ENCODE results near the gene SST.
"Not testable (repeated sequence)": the region's sequence is repeated elsewhere in the genome, so short reads cannot be mapped to it uniquely, and the experiment has no call there.

SST gene

DNA sequence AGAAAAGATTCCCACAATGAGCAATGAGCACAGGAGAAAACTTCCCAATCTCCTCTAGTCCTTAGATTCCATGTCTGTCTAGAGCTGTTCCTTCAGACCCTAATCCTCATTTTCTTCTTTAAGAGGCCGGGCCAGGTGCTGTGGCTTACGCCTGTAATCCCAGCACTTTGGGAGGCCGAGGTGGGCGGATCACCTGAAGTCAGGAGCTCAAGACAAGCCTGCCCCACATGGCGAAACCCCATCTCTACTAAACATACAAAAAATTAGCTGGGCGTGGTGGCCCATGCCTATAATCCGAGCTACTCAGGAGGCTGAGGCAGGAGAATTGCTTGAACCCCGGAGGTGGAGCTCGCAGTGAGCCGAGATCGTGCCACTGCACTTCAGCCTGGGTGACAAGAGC is 11.6 kb upstream of the SST start:
- not testable (repeated sequence) for DNase-seq

DNA sequence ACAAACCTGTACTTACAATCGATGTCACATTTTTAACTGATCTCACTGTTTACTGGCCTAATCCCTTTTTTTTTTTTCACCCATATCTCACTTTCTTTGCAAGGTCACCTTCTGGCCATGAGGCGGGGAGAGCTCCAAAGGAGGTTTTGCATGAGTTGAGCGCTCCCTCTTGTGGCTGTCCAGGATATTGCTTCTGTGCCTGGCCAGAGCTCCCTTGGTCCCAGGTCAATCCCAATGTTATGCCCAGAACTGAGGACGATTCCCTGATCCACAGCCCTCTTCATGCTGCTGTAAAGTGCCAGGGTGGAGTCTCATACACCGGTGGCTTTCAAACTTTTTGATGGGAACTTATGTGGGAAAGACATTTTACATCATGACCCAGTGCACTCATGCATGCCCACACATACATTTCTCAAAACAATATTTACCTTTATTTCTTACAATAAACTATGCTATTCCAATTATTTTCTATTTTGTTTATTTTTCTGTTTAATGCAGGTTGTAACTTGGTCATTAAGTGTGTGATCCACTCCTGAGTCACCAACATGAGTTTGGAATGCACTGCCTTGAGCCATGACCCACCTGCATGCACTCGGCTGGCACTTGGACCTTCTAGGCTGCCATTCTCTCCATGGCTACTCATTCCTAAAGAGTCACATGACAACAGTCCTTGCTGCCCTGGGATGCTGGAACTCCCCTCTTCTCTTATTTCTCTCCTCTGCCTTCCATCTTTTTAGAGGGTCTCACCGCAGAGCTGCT is 9.6 kb upstream of the SST start:
- peak; percentile 12 for DNase-seq

GRCh38 chr3:187678726-187679268 is 8.6 kb upstream of the SST start:
- no peak for DNase-seq

- no peak for DNase-seq
These were observed 7.4 kb upstream of the SST start for GRCh38 chr3:187677604-187678003.

DNA sequence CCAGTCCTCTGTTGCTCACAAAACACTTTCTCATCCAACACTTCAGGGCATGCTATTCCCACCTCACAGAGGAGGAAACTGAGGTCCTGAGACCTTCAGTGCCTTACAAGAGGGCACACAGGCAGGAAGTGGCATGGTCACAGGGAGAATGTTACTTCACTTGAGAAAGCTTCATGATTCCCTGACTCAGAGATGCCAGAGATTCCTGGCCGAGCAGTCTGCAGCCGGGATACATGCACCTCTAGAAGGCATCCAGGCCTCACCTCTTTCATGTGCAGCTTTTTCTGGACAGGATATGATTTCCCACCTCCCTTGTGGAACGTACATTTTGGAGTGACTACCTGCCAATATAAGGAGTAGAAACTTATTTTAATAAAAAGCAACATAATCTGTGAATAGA is 2.8 kb upstream of the SST start:
- DNase-seq, result no peak

- no peak for DNase-seq
These were observed 2.7 kb downstream of the SST start for GRCh38 chr3:187667526-187667925.

DNA sequence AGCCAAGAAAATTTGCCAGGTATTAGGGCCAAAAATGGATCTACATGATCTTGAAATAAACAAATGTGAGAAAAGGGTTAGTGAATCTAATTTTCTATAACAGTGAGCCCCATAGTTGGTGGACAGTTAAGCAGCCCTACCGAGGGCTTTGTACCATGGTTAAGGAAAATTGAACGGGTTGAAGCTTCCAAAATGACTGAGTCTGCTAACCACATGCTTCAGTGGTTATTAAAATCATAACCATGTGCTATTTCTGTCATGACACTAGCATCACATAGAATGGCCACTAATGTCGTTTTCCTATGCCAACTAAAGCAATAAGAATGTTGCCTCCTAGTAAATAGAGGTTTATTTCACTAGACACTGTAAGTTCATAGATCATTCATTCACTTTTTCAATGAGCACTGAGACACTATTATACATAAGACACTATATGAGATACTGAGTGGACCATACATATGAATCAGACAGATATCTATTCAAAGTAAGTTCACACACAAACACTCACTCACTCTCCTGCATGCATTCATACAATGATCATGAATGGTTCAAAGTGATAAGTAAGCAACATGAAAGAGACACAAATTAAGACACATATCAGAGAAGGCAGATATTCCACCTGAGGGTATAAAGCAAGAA is 4.3 kb downstream of the SST start:
- DNase-seq, result no peak

GRCh38 chr3:187665010-187665409 is 5.2 kb downstream of the SST start:
- no peak for DNase-seq

GRCh38 chr3:187662848-187663409 is 7.3 kb downstream of the SST start:
- DNase-seq, result no peak

DNA sequence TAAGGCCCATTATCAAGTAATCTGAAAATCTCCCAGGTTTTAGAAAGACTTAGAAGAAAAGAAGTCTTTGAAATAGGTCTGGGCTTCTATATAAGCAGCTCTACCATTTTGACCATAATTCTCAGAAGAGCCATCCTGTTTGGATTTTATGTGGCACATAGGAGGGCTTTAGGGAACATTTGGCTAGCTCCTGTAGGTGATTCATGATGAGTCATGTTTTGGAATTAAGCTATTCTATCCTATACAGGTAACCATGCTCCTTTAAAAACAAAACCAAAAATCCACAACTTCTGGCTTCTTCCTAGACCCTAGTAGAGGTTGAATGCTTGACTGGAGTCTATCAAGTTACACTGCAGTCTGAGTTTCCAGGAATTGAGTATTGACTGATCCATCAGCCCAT is 8.9 kb downstream of the SST start:
- no peak for DNase-seq

GRCh38 chr3:187651282-187651681 is 18.9 kb downstream of the SST start:
- no peak for DNase-seq

DNA sequence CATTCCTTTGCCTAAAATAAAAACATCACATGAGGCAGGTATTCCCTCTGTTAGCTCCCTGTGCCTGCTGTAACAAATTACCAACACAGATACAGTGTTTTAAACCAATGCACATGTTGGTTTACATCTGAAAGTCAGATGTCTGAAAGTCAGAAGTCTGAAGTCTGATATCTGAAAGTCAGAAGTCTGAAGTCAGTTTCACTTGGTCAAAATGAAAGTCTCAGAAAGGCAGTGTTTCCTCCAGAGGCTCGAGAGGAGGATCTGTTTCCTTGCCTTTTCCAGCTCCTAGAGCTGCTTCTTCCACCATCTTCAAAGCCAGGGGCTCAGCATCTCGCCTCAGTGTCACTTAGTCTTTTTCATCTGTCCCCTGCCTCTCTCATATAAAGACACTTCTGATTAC is 22.0 kb downstream of the SST start:
- DNase-seq, result no peak

- no peak for DNase-seq
These were observed 23.1 kb downstream of the SST start for GRCh38 chr3:187646906-187647660.

- DNase-seq, result not testable (repeated sequence)
These were observed 24.8 kb downstream of the SST start for GRCh38 chr3:187645379-187645778.

DNA sequence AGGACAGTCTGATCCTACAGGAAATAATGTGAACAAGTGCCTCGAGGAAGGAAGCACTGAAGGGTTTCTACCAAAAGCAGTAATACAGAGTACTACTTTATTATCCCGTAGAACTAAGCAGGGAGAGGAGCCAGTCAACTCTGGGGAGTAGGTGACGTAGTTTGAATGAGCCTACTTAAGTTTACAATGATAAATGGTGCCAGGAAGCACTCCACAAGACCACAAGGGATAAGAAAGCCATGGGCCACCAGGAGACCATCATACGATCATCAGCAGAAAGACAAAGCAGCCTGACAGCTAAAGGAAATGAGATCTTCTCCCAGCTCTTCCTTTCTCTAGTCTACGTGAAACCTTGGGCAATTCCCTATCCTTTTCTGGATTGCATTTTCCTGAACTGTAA is 27.3 kb downstream of the SST start:
- no peak for DNase-seq

GRCh38 chr3:187641320-187642016 is 28.7 kb downstream of the SST start:
- DNase-seq, result no peak

DNA sequence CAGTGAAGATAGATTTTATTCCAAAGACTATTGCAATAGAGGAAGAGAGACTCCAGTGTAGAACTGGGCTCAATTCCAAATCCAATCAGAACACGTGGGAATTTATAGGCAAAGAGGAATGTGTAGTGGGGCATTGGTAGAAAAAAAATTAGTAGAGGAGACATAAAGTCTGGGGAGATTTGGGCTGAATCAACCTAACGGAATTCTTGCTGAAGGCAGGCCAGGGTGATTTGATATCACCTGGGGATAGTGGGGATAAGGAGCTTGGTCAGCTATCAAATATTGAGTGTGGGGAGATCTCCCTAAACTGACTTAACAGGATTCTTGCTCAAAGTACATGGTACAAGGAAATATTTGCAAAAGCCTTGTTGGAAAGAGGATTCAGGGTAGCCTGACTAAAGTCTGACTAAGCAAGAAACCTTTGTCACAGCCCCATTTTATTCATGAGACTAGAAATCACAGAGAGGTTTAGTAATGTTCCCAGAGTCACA is 29.6 kb downstream of the SST start:
- no peak for DNase-seq

- no peak for DNase-seq
These were observed 30.1 kb downstream of the SST start for GRCh38 chr3:187639927-187640568.

DNA sequence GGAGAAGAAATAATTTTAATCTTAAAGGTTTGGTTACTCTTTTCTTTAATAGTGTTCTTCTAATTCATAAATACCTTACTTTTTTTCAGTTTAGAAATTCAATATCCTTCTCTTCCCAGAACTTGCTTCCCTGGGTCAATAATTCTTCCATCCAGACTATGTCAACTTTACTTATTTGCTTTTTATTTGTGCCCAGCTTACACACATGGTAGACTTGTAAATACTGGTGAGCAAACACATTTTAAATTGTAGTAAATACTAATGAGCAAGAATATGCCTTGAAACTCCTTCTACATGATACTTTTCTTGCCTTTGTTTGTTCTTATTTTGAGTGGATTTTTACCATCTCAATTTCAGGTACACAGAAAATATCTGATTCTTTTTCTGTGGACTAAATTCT is 33.7 kb downstream of the SST start:
- DNase-seq, result no peak

DNA sequence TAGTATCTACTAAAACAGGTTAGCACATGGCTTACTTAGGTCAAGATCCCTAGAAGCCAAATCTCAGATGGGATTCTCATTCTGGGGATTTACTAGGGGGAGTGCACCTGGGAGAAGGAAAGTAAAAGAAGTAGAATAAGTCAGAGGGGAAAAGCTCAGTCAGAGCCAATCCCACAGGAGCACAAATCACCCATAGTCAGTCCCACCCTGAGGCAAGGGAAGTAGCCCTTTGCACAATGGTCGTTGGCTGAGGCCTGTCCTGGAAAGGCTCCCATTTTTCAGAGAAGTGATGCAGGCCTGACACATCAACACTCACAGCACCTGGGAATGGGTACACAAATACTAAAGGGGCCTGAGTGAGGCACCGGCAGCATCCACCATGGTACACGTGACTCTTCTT is 39.8 kb downstream of the SST start:
- DNase-seq, result no peak

- DNase-seq, result no peak
These were observed 40.5 kb downstream of the SST start for GRCh38 chr3:187629711-187630110.

DNA sequence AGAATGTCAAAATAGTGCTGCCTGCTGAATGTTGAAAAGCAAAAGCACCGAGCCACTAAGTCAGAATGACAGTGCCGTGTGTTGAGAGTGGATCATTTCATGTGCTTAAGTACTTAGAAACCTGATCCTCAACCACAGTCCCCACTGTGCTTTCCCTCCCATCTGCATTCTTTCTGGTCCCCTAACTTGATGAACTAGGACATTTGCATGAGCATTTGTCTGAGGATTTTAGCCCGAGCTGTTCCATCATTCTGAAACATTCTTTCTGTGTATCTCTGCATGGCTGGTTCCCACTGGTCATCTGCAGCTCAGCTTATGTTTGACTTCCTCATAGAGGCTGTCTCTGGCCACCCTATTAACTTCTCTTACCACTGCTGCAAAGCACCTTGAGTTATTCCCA is 42.0 kb downstream of the SST start:
- no peak for DNase-seq

Data from KG1 (cell line).